HepG2 (cell line): ENCODE results near the gene ZNF844. TPM values are rescaled to one million over a fixed set of nuclear protein-coding genes. Genes with fewer than 3 reads are reported as not detected.

Source experiments
- ATAC-seq: fragments of 200-7000 bp; cut with Tn5 transposase; 3 replicates; pipeline ENCODE4 v1.9.1; 2020; ENCODE audit warnings: mild to moderate bottlenecking, moderate library complexity
- BruUV-seq: library from RNA; stranded (reverse); fragments of 400-500 nt; replicated peaks from 2 replicates; lab custom pipeline; 2021; lab: Mats Ljungman, UMichigan
- CTCF ChIA-PET: fragments of 300-600 bp; formaldehyde crosslinking; extraction: SDS; loops from one replicate; lab custom pipeline; 2021; ENCODE audit warnings: low total read pairs, inconsistent platforms, low intra/inter-chr PET ratio; lab: Yijun Ruan, JAX
- POLR2A ChIA-PET: fragments of 350-600 bp; sonication (Branson Sonifier 250); formaldehyde crosslinking; loops from one replicate; lab custom pipeline; 2020; ENCODE audit warnings: antibody characterized with exemption, inconsistent platforms; lab: Yijun Ruan, JAX
- DNase-seq: peaks from one replicate; pipeline ENCODE4 v3.0.0-alpha.2; 2015; ENCODE audit warnings: low spot score
- FAIRE-seq: peaks from 3 replicates; lab custom pipeline; 2011; peaks lifted over from hg19 to GRCh38; lab: Jason Lieb, UNC
- H2AFZ ChIP-seq: one replicate; pipeline ENCODE4 v1.6.1; 2011; ENCODE audit warnings: low read length, inconsistent platforms
- H3K27ac ChIP-seq: fragments of 300-600 bp; 3 replicates; pipeline ENCODE4 v1.8.0; 2011; ENCODE audit warnings: mixed run types, mild to moderate bottlenecking, mixed read lengths, low read length, inconsistent platforms; ENCODE audit not compliant: insufficient read depth; ENCODE audit errors: extremely low read length
- H3K27me3 ChIP-seq, 2 experiments: fragments of 200-600 bp in 1 of 2; 2 replicates in 1 of 2; 3 replicates in 1 of 2; pipeline versions ENCODE4 v1.6.0 to v1.8.0; 2011; ENCODE audit warnings: low read length in 2 of 2, mild to moderate bottlenecking in 2 of 2, moderate library complexity in 2 of 2, inconsistent platforms in 1 of 2; ENCODE audit not compliant: insufficient read depth in 2 of 2, control insufficient read depth in 1 of 2
- H3K36me3 ChIP-seq, 2 experiments: fragments of 200-600 bp in 1 of 2; replicated peaks in 1 of 2; 2 replicates in 1 of 2; 3 replicates in 1 of 2; pipeline versions ENCODE4 v1.5.1 to v1.8.0; 2011; ENCODE audit warnings: low read length in 2 of 2, inconsistent platforms in 1 of 2; ENCODE audit not compliant: insufficient read depth in 2 of 2, control insufficient read depth in 1 of 2
- H3K4me1 ChIP-seq: 2 replicates; pipeline ENCODE4 v1.5.1; 2012; ENCODE audit warnings: low read length, inconsistent platforms; ENCODE audit not compliant: insufficient read depth
- H3K4me2 ChIP-seq: 2 replicates; pipeline ENCODE4 v1.6.0; 2011; ENCODE audit warnings: low read depth, low read length, inconsistent platforms
- H3K4me3 ChIP-seq, 3 experiments: fragments of 200-600 bp in 1 of 3; sonication (generic), shearing (Covaris generic) in 1 of 3; replicated peaks in 1 of 3; 2 replicates each; pipeline ENCODE4 v1.5.1; 2011 to 2016; ENCODE audit warnings: low read length in 3 of 3, inconsistent platforms in 2 of 3, low read depth in 2 of 3, mild to moderate bottlenecking in 2 of 3, control low read depth in 1 of 3, mixed read lengths in 1 of 3; ENCODE audit not compliant: insufficient read depth in 1 of 3
- H3K79me2 ChIP-seq: one replicate; pipeline ENCODE4 v1.6.1; 2011; ENCODE audit warnings: low read length, inconsistent platforms; ENCODE audit not compliant: insufficient read depth
- H3K9ac ChIP-seq: 2 replicates; pipeline ENCODE4 v1.6.0; 2011; ENCODE audit warnings: mild to moderate bottlenecking, low read depth, low read length, inconsistent platforms; ENCODE audit not compliant: insufficient read depth
- H3K9me3 ChIP-seq: 2 replicates; pipeline ENCODE4 v1.5.1; 2012; ENCODE audit warnings: mild to moderate bottlenecking, low read length
- H4K20me1 ChIP-seq: 2 replicates; pipeline ENCODE4 v1.6.0; 2011; ENCODE audit warnings: inconsistent platforms, mild to moderate bottlenecking, low read length, moderate library complexity; ENCODE audit not compliant: insufficient read depth
- CREB1 ChIP-seq, 2 experiments: fragments of 450-650 bp in 1 of 2; IDR thresholded peaks; 2 replicates each; pipeline ENCODE4 v1.6.1; 2016 to 2017; ENCODE audit warnings: control low read depth in 1 of 2, mild to moderate bottlenecking in 1 of 2, missing compliant biosample characterization in 1 of 2, missing genetic modification characterization in 1 of 2
- KDM6A ChIP-seq: IDR thresholded peaks from 2 replicates; pipeline ENCODE4 v1.6.1; 2016; ENCODE audit warnings: low read depth
- MTA3 ChIP-seq: sonication (generic); formaldehyde crosslinking; IDR thresholded peaks from 2 replicates; pipeline ENCODE4 v1.4.0; 2020; ENCODE audit warnings: missing genetic modification reagents
- NR3C1 ChIP-seq: sonication (generic); formaldehyde crosslinking; IDR thresholded peaks from 2 replicates; pipeline ENCODE4 v1.4.0; 2020; ENCODE audit warnings: missing genetic modification reagents
- SAP130 ChIP-seq: IDR thresholded peaks from 2 replicates; pipeline ENCODE4 v1.6.1; 2016; ENCODE audit warnings: low read depth
- SMC3 ChIP-seq: IDR thresholded peaks from 2 replicates; pipeline ENCODE4 v1.6.1; 2011; ENCODE audit warnings: low read length, improper control_type of control experiment
- SNAPC2 ChIP-seq: sonication (generic); formaldehyde crosslinking; IDR thresholded peaks from 2 replicates; pipeline ENCODE4 v1.8.1; 2022; ENCODE audit warnings: mild to moderate bottlenecking, missing genetic modification reagents
- STAG1 ChIP-seq: sonication (generic); formaldehyde crosslinking; IDR thresholded peaks from 2 replicates; pipeline ENCODE4 v1.4.0; 2020; ENCODE audit warnings: missing genetic modification reagents
- ZFP90 ChIP-seq: sonication (generic); formaldehyde crosslinking; IDR thresholded peaks from 2 replicates; pipeline ENCODE4 v1.8.0; 2022; ENCODE audit warnings: missing genetic modification reagents, mild to moderate bottlenecking, inconsistent platforms, borderline replicate concordance
- WGBS: methylation state at CpG from one replicate; pipeline ENCODE4 v1.1.6; 2017; ENCODE audit warnings: low lambda C conversion rate; 5-methylcytosine and 5-hydroxymethylcytosine counted together
- in situ Hi-C: cut with HindIII; loops from 2 replicates; pipeline ENCODE4 v1.10.0; 2017; ENCODE audit warnings: low pct_unique_long_range_greater_than_20kb; ENCODE audit not compliant: extremely low pct_ligation_motif_present
- intact Hi-C: fragments of 100-400 bp; cut with micrococcal nuclease; formaldehyde crosslinking; loops from one replicate; pipeline ENCODE4 v1.10.0; 2022; ENCODE audit not compliant: unreplicated experiment
- polyA plus RNA-seq, 8 experiments: library from polyadenylated mRNA; depleted of rRNA in 3 of 8; stranded (reverse) in 7 of 8; unstranded in 1 of 8; fragments of >200 nt; fragmentation: Illumina TruSeq in 4 of 8; extraction: Trizol in 4 of 8; gene quantifications; 2 replicates each; pipeline versions ENCODE4 v1.2.1 to v1.2.3, GENCODE V29; 2011 to 2016; ENCODE audit warnings: low read depth in 4 of 8, missing spikeins in 1 of 8, mixed read lengths in 1 of 8; ENCODE audit not compliant: insufficient read depth in 1 of 8
- total RNA-seq, 5 experiments: library from RNA; depleted of rRNA; stranded (reverse); fragments of >200 nt; fragmentation: Illumina TruSeq; extraction: Trizol; gene quantifications; 2 replicates each; pipeline ENCODE4 v1.2.3, GENCODE V29; 2016; ENCODE audit warnings: low read depth in 1 of 5
- TF ChIP-seq, protein P1 (sequence below): sonication (generic); formaldehyde crosslinking; IDR thresholded peaks from 2 replicates; pipeline ENCODE4 v1.5.0; 2020; ENCODE audit warnings: mild to moderate bottlenecking, missing genetic modification reagents, moderate library complexity
- TF ChIP-seq, protein P2 (sequence below): sonication (generic); formaldehyde crosslinking; IDR thresholded peaks from 2 replicates; pipeline ENCODE4 v1.4.0; 2020; ENCODE audit warnings: missing genetic modification reagents
- TF ChIP-seq, protein P3 (sequence below): IDR thresholded peaks from 2 replicates; pipeline ENCODE4 v1.6.1; 2016; ENCODE audit warnings: missing compliant biosample characterization, missing genetic modification reagents, borderline replicate concordance

Gene ZNF844
- total and polyA plus RNA-seq, 2 of the 13 experiments (the other 11 are each of a cell fraction or from before 2014, with no cell fraction given) = 1.0 to 3.2 TPM

DNA sequence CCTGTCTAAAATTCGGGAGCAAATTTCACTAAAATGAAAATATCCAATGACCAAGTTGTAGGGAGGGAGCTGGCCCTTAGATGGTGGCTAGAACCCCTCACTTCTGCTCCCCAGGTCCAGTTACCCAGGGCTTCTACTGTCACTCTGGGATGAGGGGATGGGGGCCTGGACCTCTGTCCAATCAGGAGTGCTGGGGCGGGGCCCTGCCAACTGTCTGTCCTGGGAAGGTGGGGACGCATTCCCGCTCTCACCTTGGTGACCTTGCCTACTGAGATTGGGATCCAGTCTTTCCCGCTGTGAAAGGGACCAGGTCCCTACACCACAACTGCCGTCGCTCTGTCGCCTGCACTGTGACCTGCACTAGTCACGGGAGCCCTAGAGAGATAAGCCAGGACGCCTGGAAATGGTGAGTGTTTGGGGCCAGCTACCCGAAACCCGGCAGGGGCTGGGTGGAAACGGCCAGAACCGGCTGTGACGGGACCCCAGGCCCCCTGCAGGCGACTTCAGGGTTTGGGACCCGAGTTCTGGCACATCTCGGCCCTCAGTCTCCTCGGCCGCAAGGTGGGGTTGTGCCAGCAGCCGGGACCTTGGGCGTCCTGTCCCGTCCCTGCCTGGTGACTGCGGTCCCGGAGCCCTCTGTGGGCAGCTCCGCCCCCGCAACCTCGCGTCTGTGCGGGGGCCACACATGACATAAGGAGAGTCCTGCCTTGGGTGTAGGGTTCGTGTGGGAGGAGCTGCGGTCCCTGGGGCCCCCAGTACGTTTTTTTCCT, 52.9 kb downstream of the ZNF844 start (continued):
- TF ChIP-seq, protein P1, sequence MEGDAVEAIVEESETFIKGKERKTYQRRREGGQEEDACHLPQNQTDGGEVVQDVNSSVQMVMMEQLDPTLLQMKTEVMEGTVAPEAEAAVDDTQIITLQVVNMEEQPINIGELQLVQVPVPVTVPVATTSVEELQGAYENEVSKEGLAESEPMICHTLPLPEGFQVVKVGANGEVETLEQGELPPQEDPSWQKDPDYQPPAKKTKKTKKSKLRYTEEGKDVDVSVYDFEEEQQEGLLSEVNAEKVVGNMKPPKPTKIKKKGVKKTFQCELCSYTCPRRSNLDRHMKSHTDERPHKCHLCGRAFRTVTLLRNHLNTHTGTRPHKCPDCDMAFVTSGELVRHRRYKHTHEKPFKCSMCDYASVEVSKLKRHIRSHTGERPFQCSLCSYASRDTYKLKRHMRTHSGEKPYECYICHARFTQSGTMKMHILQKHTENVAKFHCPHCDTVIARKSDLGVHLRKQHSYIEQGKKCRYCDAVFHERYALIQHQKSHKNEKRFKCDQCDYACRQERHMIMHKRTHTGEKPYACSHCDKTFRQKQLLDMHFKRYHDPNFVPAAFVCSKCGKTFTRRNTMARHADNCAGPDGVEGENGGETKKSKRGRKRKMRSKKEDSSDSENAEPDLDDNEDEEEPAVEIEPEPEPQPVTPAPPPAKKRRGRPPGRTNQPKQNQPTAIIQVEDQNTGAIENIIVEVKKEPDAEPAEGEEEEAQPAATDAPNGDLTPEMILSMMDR (CRISPR knock-in tag) = peak; percentile 51
- TF ChIP-seq, protein P2, sequence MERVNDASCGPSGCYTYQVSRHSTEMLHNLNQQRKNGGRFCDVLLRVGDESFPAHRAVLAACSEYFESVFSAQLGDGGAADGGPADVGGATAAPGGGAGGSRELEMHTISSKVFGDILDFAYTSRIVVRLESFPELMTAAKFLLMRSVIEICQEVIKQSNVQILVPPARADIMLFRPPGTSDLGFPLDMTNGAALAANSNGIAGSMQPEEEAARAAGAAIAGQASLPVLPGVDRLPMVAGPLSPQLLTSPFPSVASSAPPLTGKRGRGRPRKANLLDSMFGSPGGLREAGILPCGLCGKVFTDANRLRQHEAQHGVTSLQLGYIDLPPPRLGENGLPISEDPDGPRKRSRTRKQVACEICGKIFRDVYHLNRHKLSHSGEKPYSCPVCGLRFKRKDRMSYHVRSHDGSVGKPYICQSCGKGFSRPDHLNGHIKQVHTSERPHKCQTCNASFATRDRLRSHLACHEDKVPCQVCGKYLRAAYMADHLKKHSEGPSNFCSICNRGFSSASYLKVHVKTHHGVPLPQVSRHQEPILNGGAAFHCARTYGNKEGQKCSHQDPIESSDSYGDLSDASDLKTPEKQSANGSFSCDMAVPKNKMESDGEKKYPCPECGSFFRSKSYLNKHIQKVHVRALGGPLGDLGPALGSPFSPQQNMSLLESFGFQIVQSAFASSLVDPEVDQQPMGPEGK = peak; percentile 19; the same call in 1 of the 2 replicates

DNA sequence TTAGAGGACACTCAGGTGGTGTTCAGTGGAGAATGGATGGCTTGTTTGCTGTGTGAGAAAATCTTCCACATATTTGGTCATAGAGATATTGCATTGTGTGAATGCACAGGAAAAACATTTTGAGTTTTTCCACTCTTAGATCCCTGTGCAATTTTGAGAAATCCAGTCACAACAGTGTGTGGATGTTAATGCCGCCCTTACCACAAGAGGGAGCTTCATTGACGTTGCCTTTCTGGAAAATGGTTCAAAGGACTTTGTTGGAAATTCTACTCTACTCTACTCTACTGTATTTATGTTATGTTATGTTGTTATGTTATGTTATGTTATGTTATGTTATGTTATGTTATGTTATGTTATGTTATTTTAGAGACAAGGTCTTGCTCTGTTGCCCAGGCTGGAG, 62.2 kb downstream of the ZNF844 start:
- POLR2A ChIA-PET = interaction anchor here (1.7 kb wide), 1 partner anchor 13 kb away, joined by 8 read pairs; the partner anchor contains the start of gene ZNF20
- FAIRE-seq (peak; percentile 70), DNase-seq (peak; percentile 24), ATAC-seq (peak; percentile 70)
- intact Hi-C loops (no loop called here), in situ Hi-C loops (no loop called here)
- Histone ChIP-seq H3K36me3 (no peaks in the 10 kb centered on the region), H3K4me3 (no peak overlapping the region), H3K4me1 (no peaks in the 10 kb centered on the region), H3K4me2 (no peak overlapping the region), H3K9ac (no peak overlapping the region), H3K27me3 (no peaks in the 10 kb centered on the region), H2AFZ (no peak overlapping the region), H4K20me1 (no peaks in the 10 kb centered on the region), H3K27ac (no peak overlapping the region), H3K79me2 (no peaks in the 10 kb centered on the region), H3K9me3 (no peaks in the 10 kb centered on the region)
- no TSS peak for BruUV-seq
- no peak for TF ChIP-seq NR3C1 (CRISPR knock-in tag)
- no peak for TF ChIP-seq SNAPC2 (CRISPR knock-in tag)
- TF ChIP-seq MTA3 (CRISPR knock-in tag) = no peak
- TF ChIP-seq, protein P3, sequence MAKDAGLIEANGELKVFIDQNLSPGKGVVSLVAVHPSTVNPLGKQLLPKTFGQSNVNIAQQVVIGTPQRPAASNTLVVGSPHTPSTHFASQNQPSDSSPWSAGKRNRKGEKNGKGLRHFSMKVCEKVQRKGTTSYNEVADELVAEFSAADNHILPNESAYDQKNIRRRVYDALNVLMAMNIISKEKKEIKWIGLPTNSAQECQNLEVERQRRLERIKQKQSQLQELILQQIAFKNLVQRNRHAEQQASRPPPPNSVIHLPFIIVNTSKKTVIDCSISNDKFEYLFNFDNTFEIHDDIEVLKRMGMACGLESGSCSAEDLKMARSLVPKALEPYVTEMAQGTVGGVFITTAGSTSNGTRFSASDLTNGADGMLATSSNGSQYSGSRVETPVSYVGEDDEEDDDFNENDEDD (CRISPR knock-in tag) = no peak
- TF ChIP-seq SAP130 (CRISPR knock-in tag) = 0 out of 2 replicates have a peak, but pooled peaks have one; percentile 10
- no peak for TF ChIP-seq ZFP90 (CRISPR knock-in tag)
- TF ChIP-seq SMC3 = peak; percentile 66
- TF ChIP-seq, protein P1 (CRISPR knock-in tag) = peak; percentile 64
- TF ChIP-seq KDM6A (CRISPR knock-in tag) = no peak
- 0 out of 2 replicates have a peak, but pooled peaks have one; percentile 17 for TF ChIP-seq STAG1 (CRISPR knock-in tag)
- TF ChIP-seq CREB1 (IDR thresholded peaks at IDR 0.05) = no peak
- 0 out of 2 replicates have a peak, but pooled peaks have one; percentile 13 for TF ChIP-seq CREB1 (CRISPR knock-in tag; IDR thresholded peaks at IDR 0.05)
- 22% methylated on average over 2 of the region's 2 CpGs for WGBS
- CTCF ChIA-PET = interaction anchor here (0.6 to 1.7 kb wide), 3 partner anchors 15 to 67 kb away, joined by 3 to 9 read pairs (median 5); no protein-coding TSS in a partner anchor
